Muscle layer of colon (tissue), 2 donors: Measurements from ENCODE around the gene SELENOP.
A peak's percentile ranks its signal among the peaks of the same experiment; 100 is the strongest.
"Not testable (repeated sequence)": the region's sequence is repeated elsewhere in the genome, so short reads cannot be mapped to it uniquely, and the experiment has no call there.

Source experiments
- H3K27ac ChIP-seq: one replicate; pipeline ENCODE4 v1.7.0; 2013; ENCODE audit warnings: low read depth, mild to moderate bottlenecking, low read length, moderate library complexity
- H3K27me3 ChIP-seq, 2 donors: one replicate each; pipeline ENCODE4 v1.7.0; 2013; ENCODE audit warnings: low read length in 2 of 2, mild to moderate bottlenecking in 2 of 2; ENCODE audit not compliant: insufficient read depth in 2 of 2, control insufficient read depth in 1 of 2
- H3K36me3 ChIP-seq: one replicate; pipeline ENCODE4 v1.7.0; 2013; ENCODE audit warnings: mild to moderate bottlenecking, low read length; ENCODE audit not compliant: insufficient read depth
- H3K4me1 ChIP-seq: one replicate; pipeline ENCODE4 v1.7.0; 2013; ENCODE audit warnings: mild to moderate bottlenecking, low read length; ENCODE audit not compliant: insufficient read depth
- H3K4me3 ChIP-seq, 2 donors: one replicate each; pipeline ENCODE4 v1.7.0; 2013; ENCODE audit warnings: low read length in 2 of 2, low read depth in 1 of 2, mild to moderate bottlenecking in 1 of 2, moderate library complexity in 1 of 2
- H3K9ac ChIP-seq: one replicate; pipeline ENCODE4 v1.7.0; 2013; ENCODE audit warnings: low read length
- H3K9me3 ChIP-seq: one replicate; pipeline ENCODE4 v1.7.0; 2013; ENCODE audit warnings: mild to moderate bottlenecking, low read length
- donor health status: abdominal sarcoma.
- donor health status: Adenocarcinoma of cecum.

SELENOP gene

GRCh38 chr5:42811591-42812446 lies at the start of gene SELENOP:
Gene SELENOP (minus strand): TSS chr5:42811892. CDS start chr5:42808353, 3,539 bp downstream.
- Histone ChIP-seq H3K27ac (peak within 1 kb of the TSS; percentile 50), H3K36me3 (peaks cover 6% of the 10 kb centered on the region), H3K4me3 (peak within 1 kb of the TSS; percentile 25 to 71), H3K4me1 (peaks cover 12% of the 10 kb centered on the region), H3K27me3 (no peaks in the 10 kb centered on the region), H3K9me3 (no peaks in the 10 kb centered on the region), H3K9ac (peak within 1 kb of the TSS; percentile 60)

- Histone ChIP-seq H3K4me3 (no peak overlapping the region), H3K27me3 (no peaks in the 10 kb centered on the region), H3K36me3 (no peaks in the 10 kb centered on the region), H3K27ac (no peak overlapping the region), H3K4me1 (peaks cover 8% of the 10 kb centered on the region), H3K9ac (no peak overlapping the region), H3K9me3 (no peaks in the 10 kb centered on the region)
These were observed 47.0 kb upstream of the SELENOP start for GRCh38 chr5:42858687-42859086.

GRCh38 chr5:42858031-42858643 lies 46.4 kb upstream of the SELENOP start:
- H3K9me3 ChIP-seq, result no peaks in the 10 kb centered on the region
- no peaks in the 10 kb centered on the region for H3K36me3 ChIP-seq
- H3K27ac ChIP-seq, result no peak overlapping the region
- no peaks in the 10 kb centered on the region for H3K27me3 ChIP-seq
- H3K4me1 ChIP-seq, result peaks cover 8% of the 10 kb centered on the region
- H3K4me3 ChIP-seq, result no peak overlapping the region
- H3K9ac ChIP-seq, result no peak overlapping the region

GRCh38 chr5:42855811-42856210 lies 44.1 kb upstream of the SELENOP start:
- H3K9ac ChIP-seq, result no peak overlapping the region
- no peak overlapping the region for H3K27ac ChIP-seq
- no peaks in the 10 kb centered on the region for H3K27me3 ChIP-seq

GRCh38 chr5:42855386-42855785 lies 43.7 kb upstream of the SELENOP start:
- Histone ChIP-seq H3K9me3 (no peaks in the 10 kb centered on the region), H3K4me3 (no peak overlapping the region), H3K27me3 (no peaks in the 10 kb centered on the region), H3K4me1 (peaks cover 8% of the 10 kb centered on the region), H3K27ac (no peak overlapping the region), H3K36me3 (no peaks in the 10 kb centered on the region), H3K9ac (no peak overlapping the region)

More at GRCh38 chr5:42855811-42856210, 44.1 kb upstream of the SELENOP start:
- Histone ChIP-seq H3K4me1 (peaks cover 8% of the 10 kb centered on the region), H3K36me3 (no peaks in the 10 kb centered on the region), H3K4me3 (no peak overlapping the region), H3K9me3 (no peaks in the 10 kb centered on the region)

GRCh38 chr5:42854795-42855194 lies 43.1 kb upstream of the SELENOP start:
- no peak overlapping the region for H3K27ac ChIP-seq
- H3K27me3 ChIP-seq, result no peaks in the 10 kb centered on the region
- no peaks in the 10 kb centered on the region for H3K9me3 ChIP-seq
- H3K36me3 ChIP-seq, result no peaks in the 10 kb centered on the region
- peaks cover 8% of the 10 kb centered on the region for H3K4me1 ChIP-seq
- no peak overlapping the region for H3K4me3 ChIP-seq
- H3K9ac ChIP-seq, result no peak overlapping the region

GRCh38 chr5:42852826-42853225 lies 41.1 kb upstream of the SELENOP start:
- Histone ChIP-seq H3K4me1 (no peaks in the 10 kb centered on the region), H3K36me3 (no peaks in the 10 kb centered on the region), H3K9me3 (no peaks in the 10 kb centered on the region), H3K9ac (no peak overlapping the region), H3K4me3 (no peak overlapping the region), H3K27ac (no peak overlapping the region), H3K27me3 (no peaks in the 10 kb centered on the region)

- Histone ChIP-seq H3K27ac (no peak overlapping the region), H3K9ac (no peak overlapping the region), H3K4me3 (no peak overlapping the region), H3K4me1 (no peaks in the 10 kb centered on the region), H3K27me3 (no peaks in the 10 kb centered on the region), H3K9me3 (no peaks in the 10 kb centered on the region), H3K36me3 (no peaks in the 10 kb centered on the region)
These were observed 39.8 kb upstream of the SELENOP start for GRCh38 chr5:42851481-42851880.

- H3K27me3 ChIP-seq, result no peaks in the 10 kb centered on the region
- no peaks in the 10 kb centered on the region for H3K9me3 ChIP-seq
- H3K4me3 ChIP-seq, result no peak overlapping the region
- H3K9ac ChIP-seq, result no peak overlapping the region
- no peaks in the 10 kb centered on the region for H3K4me1 ChIP-seq
- no peaks in the 10 kb centered on the region for H3K36me3 ChIP-seq
- no peak overlapping the region for H3K27ac ChIP-seq
These were observed 36.9 kb upstream of the SELENOP start for GRCh38 chr5:42848545-42848944.

- not testable (repeated sequence) for H3K9me3 ChIP-seq, H3K36me3 ChIP-seq, H3K27ac ChIP-seq, H3K27me3 ChIP-seq, H3K4me3 ChIP-seq, H3K9ac ChIP-seq
- peaks cover 18% of the 10 kb centered on the region for H3K4me1 ChIP-seq
These were observed 32.7 kb upstream of the SELENOP start for GRCh38 chr5:42844408-42844807.

- Histone ChIP-seq H3K4me1 (peaks cover 18% of the 10 kb centered on the region), H3K36me3 (no peaks in the 10 kb centered on the region), H3K9ac (no peak overlapping the region), H3K9me3 (no peaks in the 10 kb centered on the region), H3K27ac (no peak overlapping the region), H3K27me3 (no peaks in the 10 kb centered on the region), H3K4me3 (no peak overlapping the region)
These were observed 32.1 kb upstream of the SELENOP start for GRCh38 chr5:42843675-42844292.
